Prostate gland (tissue), 2 donors: ENCODE results near the gene RNF152.

Source experiments
- CTCF ChIP-seq, 4 experiments: fragments of 200-600 bp in 2 of 4; fragments of 450-650 bp in 2 of 4; sonication (generic) in 2 of 4; IDR thresholded peaks; 1 replicate in 3 of 4; 2 replicates in 1 of 4; pipeline ENCODE4 v1.5.1; 2016 to 2019; ENCODE audit warnings: antibody characterized with exemption in 4 of 4, mild to moderate bottlenecking in 2 of 4, moderate library complexity in 2 of 4
- POLR2A ChIP-seq: fragments of 450-650 bp; IDR thresholded peaks from one replicate; pipeline ENCODE4 v1.6.1; 2016; ENCODE audit warnings: antibody characterized with exemption, mild to moderate bottlenecking

- no peak for TF ChIP-seq CTCF (IDR thresholded peaks at IDR 0.05)
- no peak for TF ChIP-seq POLR2A
Measured at GRCh38 chr18:61829108-61829507, 63.7 kb downstream of the RNF152 start.
